ENCODE measurements around the gene KRTAP19-7.

GRCh38 chr21:30598802-30599201 is 37.7 kb upstream of the KRTAP19-7 start, which contains the start of gene KRTAP6-2:
- no peak for TF ChIP-seq RAD21 (IDR thresholded peaks at IDR 0.05 in 1 of 2, conservative IDR thresholded peaks at IDR 0.05 in 1 of 2; ENCODE audit: low read depth in 2 of 2, low read length in 2 of 2)
- TF ChIP-seq POLR2AphosphoS5 (IDR thresholded peaks at IDR 0.05; ENCODE audit: low read depth, low read length) = no peak
- TF ChIP-seq TBP (IDR thresholded peaks at IDR 0.05; ENCODE audit: low read depth, low read length) = no peak
- no peak for TF ChIP-seq USF2 (IDR thresholded peaks at IDR 0.05; ENCODE audit: low read length)
- TF ChIP-seq POLR2A (IDR thresholded peaks at IDR 0.05; ENCODE audit: control extremely low read depth in 1 of 2, low read depth in 2 of 2, low read length in 2 of 2) = no peak
- TF ChIP-seq CTCF (IDR thresholded peaks at IDR 0.05; ENCODE audit: control extremely low read depth in 1 of 3, insufficient read depth in 1 of 3, low read depth in 1 of 3, low read length in 3 of 3) = no peak
